IMR-90 (cell line): ENCODE measurements around the gene PLGRKT.

Experiments used
- CEBPB ChIP-seq: IDR thresholded peaks from 2 replicates; pipeline ENCODE4 v1.6.1; 2012; ENCODE audit warnings: low read depth, low read length, improper control_type of control experiment
- CHD1 ChIP-seq: IDR thresholded peaks from 2 replicates; pipeline ENCODE4 v1.6.1; 2012; ENCODE audit warnings: low read depth, low read length, improper control_type of control experiment
- MAFK ChIP-seq: IDR thresholded peaks from 2 replicates; pipeline ENCODE4 v1.6.1; 2012; ENCODE audit warnings: low read depth, low read length, improper control_type of control experiment
- POLR2A ChIP-seq: IDR thresholded peaks from 2 replicates; pipeline ENCODE4 v1.6.1; 2012; ENCODE audit warnings: mild to moderate bottlenecking, low read depth, low read length
- RCOR1 ChIP-seq: IDR thresholded peaks from 2 replicates; pipeline ENCODE4 v1.6.1; 2012; ENCODE audit warnings: mild to moderate bottlenecking, low read length, improper control_type of control experiment; ENCODE audit not compliant: insufficient replicate concordance
- TF ChIP-seq, protein P1 (sequence below): conservative IDR thresholded peaks from 2 replicates; pipeline ENCODE4 v1.5.1; 2012; ENCODE audit warnings: mild to moderate bottlenecking, low read depth, low read length, improper control_type of control experiment
- TF ChIP-seq, protein P2 (sequence below): fragments of 150-350 bp; IDR thresholded peaks from 2 replicates; pipeline ENCODE4 v1.6.1; 2017; ENCODE audit warnings: mild to moderate bottlenecking, antibody characterized with exemption, low read length, low read depth
- TF ChIP-seq, protein P3 (sequence below): fragments of 150-350 bp; IDR thresholded peaks from 2 replicates; pipeline ENCODE4 v1.6.1; 2016; ENCODE audit warnings: low read depth, mild to moderate bottlenecking, low read length, moderate library complexity, borderline replicate concordance

DNA sequence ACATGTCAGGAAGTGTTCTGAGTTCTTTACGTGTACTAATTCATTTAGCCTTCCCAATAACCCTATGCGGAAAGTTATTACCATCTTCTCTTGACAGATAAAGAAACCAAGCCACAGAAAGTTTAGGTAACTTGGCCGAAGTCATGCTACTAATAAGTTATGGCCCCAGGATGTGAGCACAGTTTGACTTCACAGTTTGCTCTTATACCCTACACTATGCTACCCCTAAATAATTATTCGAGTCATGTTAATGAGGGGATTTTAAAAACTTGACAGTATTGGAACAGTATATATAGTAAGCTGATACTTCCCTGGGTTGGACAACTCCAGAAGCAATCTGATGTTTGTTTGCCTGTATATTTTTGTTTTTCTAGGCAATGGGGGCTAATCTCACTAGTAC is 43.2 kb upstream of the PLGRKT start:
- no peak for TF ChIP-seq MAFK
- TF ChIP-seq, protein P1, sequence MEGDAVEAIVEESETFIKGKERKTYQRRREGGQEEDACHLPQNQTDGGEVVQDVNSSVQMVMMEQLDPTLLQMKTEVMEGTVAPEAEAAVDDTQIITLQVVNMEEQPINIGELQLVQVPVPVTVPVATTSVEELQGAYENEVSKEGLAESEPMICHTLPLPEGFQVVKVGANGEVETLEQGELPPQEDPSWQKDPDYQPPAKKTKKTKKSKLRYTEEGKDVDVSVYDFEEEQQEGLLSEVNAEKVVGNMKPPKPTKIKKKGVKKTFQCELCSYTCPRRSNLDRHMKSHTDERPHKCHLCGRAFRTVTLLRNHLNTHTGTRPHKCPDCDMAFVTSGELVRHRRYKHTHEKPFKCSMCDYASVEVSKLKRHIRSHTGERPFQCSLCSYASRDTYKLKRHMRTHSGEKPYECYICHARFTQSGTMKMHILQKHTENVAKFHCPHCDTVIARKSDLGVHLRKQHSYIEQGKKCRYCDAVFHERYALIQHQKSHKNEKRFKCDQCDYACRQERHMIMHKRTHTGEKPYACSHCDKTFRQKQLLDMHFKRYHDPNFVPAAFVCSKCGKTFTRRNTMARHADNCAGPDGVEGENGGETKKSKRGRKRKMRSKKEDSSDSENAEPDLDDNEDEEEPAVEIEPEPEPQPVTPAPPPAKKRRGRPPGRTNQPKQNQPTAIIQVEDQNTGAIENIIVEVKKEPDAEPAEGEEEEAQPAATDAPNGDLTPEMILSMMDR: no peak
- TF ChIP-seq, protein P2, sequence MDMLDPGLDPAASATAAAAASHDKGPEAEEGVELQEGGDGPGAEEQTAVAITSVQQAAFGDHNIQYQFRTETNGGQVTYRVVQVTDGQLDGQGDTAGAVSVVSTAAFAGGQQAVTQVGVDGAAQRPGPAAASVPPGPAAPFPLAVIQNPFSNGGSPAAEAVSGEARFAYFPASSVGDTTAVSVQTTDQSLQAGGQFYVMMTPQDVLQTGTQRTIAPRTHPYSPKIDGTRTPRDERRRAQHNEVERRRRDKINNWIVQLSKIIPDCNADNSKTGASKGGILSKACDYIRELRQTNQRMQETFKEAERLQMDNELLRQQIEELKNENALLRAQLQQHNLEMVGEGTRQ: no peak
- no peak for TF ChIP-seq POLR2A
- TF ChIP-seq, protein P3, sequence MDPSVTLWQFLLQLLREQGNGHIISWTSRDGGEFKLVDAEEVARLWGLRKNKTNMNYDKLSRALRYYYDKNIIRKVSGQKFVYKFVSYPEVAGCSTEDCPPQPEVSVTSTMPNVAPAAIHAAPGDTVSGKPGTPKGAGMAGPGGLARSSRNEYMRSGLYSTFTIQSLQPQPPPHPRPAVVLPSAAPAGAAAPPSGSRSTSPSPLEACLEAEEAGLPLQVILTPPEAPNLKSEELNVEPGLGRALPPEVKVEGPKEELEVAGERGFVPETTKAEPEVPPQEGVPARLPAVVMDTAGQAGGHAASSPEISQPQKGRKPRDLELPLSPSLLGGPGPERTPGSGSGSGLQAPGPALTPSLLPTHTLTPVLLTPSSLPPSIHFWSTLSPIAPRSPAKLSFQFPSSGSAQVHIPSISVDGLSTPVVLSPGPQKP: no peak
- TF ChIP-seq CEBPB: no peak
- TF ChIP-seq CHD1: no peak
- no peak for TF ChIP-seq RCOR1
